Common myeloid progenitor, CD34-positive (primary cell): ENCODE measurements around the gene SLC19A1.
"Not testable (repeated sequence)": the region's sequence is repeated elsewhere in the genome, so short reads cannot be mapped to it uniquely, and the experiment has no call there.

Experiments used
- CTCF ChIA-PET: fragments of 350-600 bp; sonication (Branson Sonifier 250); formaldehyde crosslinking; loops from one replicate; lab custom pipeline; 2021; ENCODE audit warnings: antibody characterized with exemption; lab: Charles Lee
- POLR2A ChIA-PET: fragments of 350-600 bp; sonication (Branson Sonifier 250); formaldehyde crosslinking; loops from one replicate; lab custom pipeline; 2021; ENCODE audit warnings: antibody characterized with exemption; lab: Charles Lee
- DNase-seq, 3 donors: peaks; one replicate each; pipeline versions ENCODE4 v3.0.0 to v3.0.0-alpha.2; 2013
- H3K27ac ChIP-seq, 2 experiments: 1 replicate in 1 of 2; 2 replicates in 1 of 2; pipeline ENCODE4 v1.7.0; 2013; ENCODE audit warnings: inconsistent platforms in 2 of 2, low read length in 2 of 2, mild to moderate bottlenecking in 2 of 2, low read depth in 1 of 2, moderate library complexity in 1 of 2; ENCODE audit not compliant: severe bottlenecking in 2 of 2, insufficient read depth in 1 of 2, poor library complexity in 1 of 2
- H3K27me3 ChIP-seq, 5 experiments: replicated peaks in 2 of 5; 1 replicate in 3 of 5; 2 replicates in 2 of 5; pipeline versions ENCODE4 v1.6.1 to v1.7.0; 2013; ENCODE audit warnings: low read length in 4 of 5, mild to moderate bottlenecking in 2 of 5, moderate library complexity in 2 of 5, inconsistent platforms in 1 of 5; ENCODE audit not compliant: insufficient read depth in 5 of 5, control insufficient read depth in 4 of 5
- H3K36me3 ChIP-seq, 4 experiments: 1 replicate in 2 of 4; 2 replicates in 2 of 4; pipeline versions ENCODE4 v1.6.1 to v1.7.0; 2013; ENCODE audit warnings: low read length in 3 of 4, control low read depth in 1 of 4, mild to moderate bottlenecking in 1 of 4; ENCODE audit not compliant: control insufficient read depth in 4 of 4, insufficient read depth in 4 of 4
- H3K4me1 ChIP-seq, 4 experiments: 1 replicate in 3 of 4; 2 replicates in 1 of 4; pipeline versions ENCODE4 v1.6.1 to v1.7.1; 2013; ENCODE audit warnings: low read length in 3 of 4, mild to moderate bottlenecking in 3 of 4, control low read depth in 1 of 4, inconsistent platforms in 1 of 4, moderate library complexity in 1 of 4; ENCODE audit not compliant: control insufficient read depth in 4 of 4, insufficient read depth in 4 of 4; ENCODE audit errors: control extremely low read depth in 1 of 4
- H3K4me3 ChIP-seq, 7 experiments: 1 replicate in 4 of 7; 2 replicates in 3 of 7; pipeline versions ENCODE4 v1.5.1 to v1.7.0; 2013; ENCODE audit warnings: mild to moderate bottlenecking in 7 of 7, low read length in 6 of 7, moderate library complexity in 6 of 7, inconsistent platforms in 2 of 7, low read depth in 2 of 7, control low read depth in 1 of 7; ENCODE audit not compliant: insufficient read depth in 4 of 7, control insufficient read depth in 1 of 7; ENCODE audit errors: extremely low read depth in 1 of 7
- H3K9me3 ChIP-seq, 5 experiments: 1 replicate in 4 of 5; 2 replicates in 1 of 5; pipeline versions ENCODE4 v1.6.1 to v1.7.1; 2013; ENCODE audit warnings: low read length in 4 of 5, mild to moderate bottlenecking in 2 of 5, inconsistent platforms in 1 of 5, low read depth in 1 of 5, moderate library complexity in 1 of 5; ENCODE audit not compliant: control insufficient read depth in 4 of 5, insufficient read depth in 2 of 5; ENCODE audit errors: control extremely low read depth in 1 of 5
- WGBS: methylation state at CpG from one replicate; pipeline ENCODE4 v1.1.5; 2013; ENCODE audit not compliant: insufficient coverage; 5-methylcytosine and 5-hydroxymethylcytosine counted together

The SLC19A1 gene

GRCh38 chr21:45534636-45535331 is 7.5 kb downstream of the SLC19A1 start:
- H3K36me3 ChIP-seq = peaks cover 4 to 75% (median 16%) of the 10 kb centered on the region in 4 experiments
- 76% methylated on average over 25 of the region's 28 CpGs for WGBS
- DNase-seq = peak in 2 of 3 donors; percentile 34 to 51
- no peak overlapping the region for H3K27ac ChIP-seq
- CTCF ChIA-PET = interaction anchor here (1.3 to 2.0 kb wide), 3 partner anchors 12 to 56 kb away, joined by 3 to 6 read pairs (median 4); no protein-coding TSS in a partner anchor
- H3K9me3 ChIP-seq = no peaks in the 10 kb centered on the region
- peaks cover 0 to 44% (median 33%) of the 10 kb centered on the region in 4 experiments for H3K4me1 ChIP-seq
- POLR2A ChIA-PET = no interaction called here
- peak overlapping the region in 1 of 7 experiments; percentile 49 for H3K4me3 ChIP-seq
- no peaks in the 10 kb centered on the region for H3K27me3 ChIP-seq

DNA sequence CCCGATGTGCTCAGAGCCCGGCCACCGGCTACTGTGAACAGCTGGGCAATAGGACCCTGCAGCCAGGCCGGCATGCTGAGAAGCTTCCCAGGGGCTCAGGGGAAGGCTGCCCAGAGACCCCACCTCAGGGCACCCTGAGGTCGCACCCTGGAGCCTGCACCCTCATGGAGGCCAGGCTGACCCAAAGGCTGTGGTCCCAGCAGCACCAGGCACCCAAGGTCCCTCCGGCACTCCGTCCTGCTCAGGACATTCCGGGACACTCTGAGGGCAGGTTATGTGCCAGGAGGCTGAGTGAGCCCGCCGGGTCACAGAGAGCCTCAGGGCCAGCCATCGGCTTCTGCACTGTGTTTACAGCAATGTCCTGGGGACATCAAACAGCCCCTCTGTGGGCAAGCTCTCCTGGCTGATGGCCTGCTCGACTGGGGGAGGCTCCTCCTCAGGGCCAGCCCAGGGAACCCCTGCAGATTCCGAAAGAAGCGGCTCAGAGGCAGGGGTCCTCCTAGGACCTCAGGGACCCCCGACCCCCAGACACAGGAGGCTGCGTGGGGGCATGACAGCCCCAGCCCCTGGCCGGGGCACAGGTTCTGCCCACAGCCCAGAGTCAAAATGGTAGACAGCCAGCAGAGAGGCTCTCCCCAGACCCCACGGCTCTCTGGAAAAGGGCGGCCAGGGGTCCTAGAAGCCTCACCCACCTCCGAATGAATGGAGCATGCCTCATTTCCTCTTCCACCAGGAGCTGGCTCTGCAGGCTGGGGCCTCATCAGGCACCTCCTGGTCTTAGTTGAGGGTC is 8.2 kb downstream of the SLC19A1 start:
- peaks cover 7 to 75% (median 23%) of the 10 kb centered on the region in 4 experiments for H3K36me3 ChIP-seq
- 94% methylated on average over 19 of the region's 20 CpGs for WGBS
- H3K27ac ChIP-seq = no peak overlapping the region
- H3K9me3 ChIP-seq = no peaks in the 10 kb centered on the region
- no peak overlapping the region for H3K4me3 ChIP-seq
- DNase-seq = no peak
- peaks cover 0 to 43% (median 33%) of the 10 kb centered on the region in 4 experiments for H3K4me1 ChIP-seq
- no peaks in the 10 kb centered on the region for H3K27me3 ChIP-seq
- POLR2A ChIA-PET = no interaction called here
- CTCF ChIA-PET = interaction anchor here (1.4 to 2.0 kb wide), 2 partner anchors 11 to 55 kb away, joined by 3 to 6 read pairs; no protein-coding TSS in a partner anchor

GRCh38 chr21:45533361-45533845 is 8.8 kb downstream of the SLC19A1 start:
- H3K27ac ChIP-seq = no peak overlapping the region
- H3K9me3 ChIP-seq = no peaks in the 10 kb centered on the region
- peak overlapping the region in 1 of 7 experiments; percentile 20 for H3K4me3 ChIP-seq
- DNase-seq = no peak
- ChIA-PET CTCF (interaction anchor here (0.9 kb wide), 1 partner anchor 65 kb away, joined by 3 read pairs; no protein-coding TSS in a partner anchor), POLR2A (no interaction called here)
- H3K4me1 ChIP-seq = peaks cover 0 to 43% (median 33%) of the 10 kb centered on the region in 4 experiments
- WGBS = 88% methylated on average over 12 of the region's 12 CpGs
- H3K36me3 ChIP-seq = peaks cover 7 to 75% (median 28%) of the 10 kb centered on the region in 4 experiments
- no peaks in the 10 kb centered on the region for H3K27me3 ChIP-seq

DNA sequence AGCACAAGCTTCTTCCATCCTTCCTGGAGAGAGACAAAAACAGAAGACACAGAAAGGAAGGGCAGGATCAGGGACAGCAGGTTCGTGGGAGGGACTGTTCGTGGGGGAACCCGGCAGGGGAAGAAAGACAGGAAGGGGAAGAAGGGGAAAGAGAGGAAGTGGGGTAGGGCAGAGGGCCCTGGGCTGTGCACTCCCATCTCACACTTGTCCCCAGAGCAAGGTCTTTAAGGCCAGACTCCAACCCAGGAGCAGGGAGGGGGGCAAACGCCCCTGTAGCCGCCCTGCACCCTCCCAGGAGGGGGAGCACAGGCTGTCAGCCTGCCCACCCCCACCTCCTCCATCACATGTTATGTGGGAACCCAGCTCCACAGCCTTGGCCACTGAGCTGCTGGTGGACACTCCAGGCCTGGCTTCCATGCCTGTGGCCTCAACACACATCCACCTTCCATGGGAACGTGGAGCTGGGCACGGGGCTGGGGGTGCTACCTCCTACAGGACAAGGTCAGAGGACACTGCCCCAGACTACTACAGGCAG is 9.3 kb downstream of the SLC19A1 start:
- ChIA-PET CTCF (interaction anchor here (0.9 to 1.3 kb wide), 4 partner anchors 16 to 65 kb away, joined by 3 to 4 read pairs (median 3); no protein-coding TSS in a partner anchor), POLR2A (no interaction called here)
- 74% methylated on average over 4 of the region's 7 CpGs for WGBS
- no peaks in the 10 kb centered on the region for H3K9me3 ChIP-seq
- H3K27ac ChIP-seq = no peak overlapping the region
- H3K27me3 ChIP-seq = no peaks in the 10 kb centered on the region
- DNase-seq = no peak
- peaks cover 7 to 75% (median 32%) of the 10 kb centered on the region in 4 experiments for H3K36me3 ChIP-seq
- peak overlapping the region in 1 of 7 experiments; percentile 20 for H3K4me3 ChIP-seq
- H3K4me1 ChIP-seq = peaks cover 0 to 43% (median 33%) of the 10 kb centered on the region in 4 experiments

DNA sequence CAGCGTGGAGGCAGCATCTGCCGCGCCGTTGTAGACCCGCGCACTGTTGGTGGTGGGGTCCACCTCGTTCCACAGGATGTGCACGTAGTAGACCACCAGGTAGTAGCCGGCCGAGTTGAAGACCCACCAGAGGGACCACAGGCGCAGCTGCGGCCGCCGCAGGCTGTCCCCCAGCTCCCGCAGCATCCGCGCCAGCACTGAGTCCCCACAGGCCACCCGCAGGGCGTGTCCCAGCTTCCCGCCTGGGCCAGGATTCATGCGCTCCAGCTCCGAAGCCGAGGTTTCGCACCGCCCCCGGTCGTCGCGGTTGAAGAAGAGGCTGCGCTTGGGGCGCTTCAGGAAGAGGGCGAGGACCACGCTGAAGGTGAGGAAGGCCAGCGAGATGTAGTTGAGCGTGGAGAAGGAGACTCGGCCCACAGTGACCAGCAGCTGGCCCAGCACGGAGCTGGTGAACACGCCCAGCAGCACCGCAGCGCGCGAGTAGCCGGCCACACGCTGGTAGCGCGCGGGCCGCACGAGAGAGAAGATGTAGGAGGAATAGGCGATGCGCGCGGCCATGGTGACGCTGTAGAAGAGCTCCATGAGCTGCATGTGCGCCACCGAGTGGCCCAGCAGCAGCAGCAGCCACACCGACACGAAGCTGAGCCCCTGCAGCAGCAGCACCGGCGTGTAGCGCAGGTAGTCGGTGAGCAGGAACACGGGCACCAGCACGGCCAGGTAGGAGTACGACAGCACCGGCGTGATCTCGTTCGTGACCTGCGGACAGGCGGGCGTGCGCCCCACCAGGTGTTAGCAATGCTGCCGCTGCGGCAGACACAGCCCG is 10.6 kb downstream of the SLC19A1 start:
- POLR2A ChIA-PET = no interaction called here
- CTCF ChIA-PET = interaction anchor here (1.0 to 1.3 kb wide), 2 partner anchors 52 to 64 kb away, joined by 3 to 4 read pairs; no protein-coding TSS in a partner anchor
- WGBS = 98% methylated on average over 75 of the region's 76 CpGs
- no peaks in the 10 kb centered on the region for H3K27me3 ChIP-seq
- H3K27ac ChIP-seq = no peak overlapping the region
- peaks cover 7 to 76% (median 34%) of the 10 kb centered on the region in 4 experiments for H3K36me3 ChIP-seq
- H3K4me3 ChIP-seq = no peak overlapping the region
- no peaks in the 10 kb centered on the region for H3K9me3 ChIP-seq
- H3K4me1 ChIP-seq = peaks cover 0 to 42% (median 33%) of the 10 kb centered on the region in 4 experiments
- DNase-seq = no peak

DNA sequence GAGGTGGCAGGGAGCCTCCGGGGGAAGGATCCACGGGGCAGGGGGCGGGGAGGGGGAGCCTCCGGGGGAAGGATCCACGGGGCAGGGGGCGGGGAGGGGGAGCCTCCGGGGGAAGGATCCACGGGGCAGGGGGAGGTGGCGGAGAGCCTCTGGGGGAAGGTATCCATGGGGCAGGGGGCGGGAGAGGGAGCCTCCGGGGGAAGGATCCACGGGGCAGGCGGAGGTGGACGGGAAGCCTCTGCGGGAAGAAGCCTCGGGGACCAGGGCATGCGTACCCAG is 11.2 kb downstream of the SLC19A1 start:
- CTCF ChIA-PET = not testable (repeated sequence)

More for the DNA sequence above, 11.2 kb downstream of the SLC19A1 start:
- DNase-seq, H3K9me3 ChIP-seq, H3K27me3 ChIP-seq, POLR2A ChIA-PET, H3K4me3 ChIP-seq, H3K27ac ChIP-seq: not testable (repeated sequence)
- WGBS = 97% methylated on average over 13 of the region's 17 CpGs
- H3K36me3 ChIP-seq = peaks cover 7 to 77% (median 37%) of the 10 kb centered on the region in 4 experiments
- peaks cover 0 to 36% (median 30%) of the 10 kb centered on the region in 4 experiments for H3K4me1 ChIP-seq
